Prostate gland (tissue), 2 donors: ENCODE results near the gene GDI1. TPM values are rescaled to one million over a fixed set of nuclear protein-coding genes. Genes with fewer than 3 reads are reported as not detected.
A peak's percentile ranks its signal among the peaks of the same experiment; 100 is the strongest.

Experiments
- DNase-seq: peaks from one replicate; pipeline ENCODE4 v3.0.0-alpha.2; 2019; ENCODE audit warnings: low spot score
- H3K27ac ChIP-seq, 2 donors: fragments of 200-600 bp; sonication (generic); 2 replicates each; pipeline ENCODE4 v1.5.1; 2017 to 2019
- H3K27me3 ChIP-seq: fragments of 200-600 bp; sonication (generic); replicated peaks from 2 replicates; pipeline ENCODE4 v1.5.1; 2019; ENCODE audit not compliant: insufficient read depth
- H3K36me3 ChIP-seq, 2 donors: fragments of 200-600 bp; sonication (generic); 1 replicate in 1 of 2; 2 replicates in 1 of 2; pipeline versions ENCODE4 v1.5.1 to v1.8.1; 2017 to 2019
- H3K4me1 ChIP-seq: fragments of 200-600 bp; sonication (generic); replicated peaks from 2 replicates; pipeline ENCODE4 v1.5.1; 2019
- H3K4me3 ChIP-seq, 2 donors: fragments of 200-600 bp; sonication (generic); 2 replicates each; pipeline ENCODE4 v1.5.1; 2017 to 2019
- H3K9me3 ChIP-seq: fragments of 200-600 bp; sonication (generic); 2 replicates; pipeline ENCODE4 v1.5.1; 2017
- POLR2A ChIP-seq: fragments of 450-650 bp; IDR thresholded peaks from one replicate; pipeline ENCODE4 v1.6.1; 2016; ENCODE audit warnings: antibody characterized with exemption, mild to moderate bottlenecking
- POLR2AphosphoS5 ChIP-seq: sonication (generic); formaldehyde crosslinking; IDR thresholded peaks from one replicate; pipeline ENCODE4 v1.6.1; 2017; ENCODE audit warnings: antibody characterized with exemption
- WGBS: methylation state at CpG from one replicate; pipeline ENCODE4 v1.1.5; 2018; 5-methylcytosine and 5-hydroxymethylcytosine counted together
- intact Hi-C: fragments of 100-400 bp; cut with DNase I; formaldehyde crosslinking; loops from one replicate; pipeline ENCODE4 v1.14.2; 2022
- total RNA-seq, 2 donors: library from RNA; depleted of rRNA; stranded (reverse); fragments of >200 nt; gene quantifications; one replicate each; pipeline ENCODE4 v1.1.0, GENCODE V29; 2016
- TF ChIP-seq, protein P1 (sequence below), 4 experiments: fragments of 200-600 bp in 2 of 4; fragments of 450-650 bp in 2 of 4; sonication (generic) in 2 of 4; IDR thresholded peaks; 1 replicate in 3 of 4; 2 replicates in 1 of 4; pipeline ENCODE4 v1.5.1; 2016 to 2019; ENCODE audit warnings: antibody characterized with exemption in 4 of 4, mild to moderate bottlenecking in 2 of 4, moderate library complexity in 2 of 4

Gene GDI1
- total RNA-seq, 2 donors from 2014 or later: 52.9 to 148 TPM

DNA sequence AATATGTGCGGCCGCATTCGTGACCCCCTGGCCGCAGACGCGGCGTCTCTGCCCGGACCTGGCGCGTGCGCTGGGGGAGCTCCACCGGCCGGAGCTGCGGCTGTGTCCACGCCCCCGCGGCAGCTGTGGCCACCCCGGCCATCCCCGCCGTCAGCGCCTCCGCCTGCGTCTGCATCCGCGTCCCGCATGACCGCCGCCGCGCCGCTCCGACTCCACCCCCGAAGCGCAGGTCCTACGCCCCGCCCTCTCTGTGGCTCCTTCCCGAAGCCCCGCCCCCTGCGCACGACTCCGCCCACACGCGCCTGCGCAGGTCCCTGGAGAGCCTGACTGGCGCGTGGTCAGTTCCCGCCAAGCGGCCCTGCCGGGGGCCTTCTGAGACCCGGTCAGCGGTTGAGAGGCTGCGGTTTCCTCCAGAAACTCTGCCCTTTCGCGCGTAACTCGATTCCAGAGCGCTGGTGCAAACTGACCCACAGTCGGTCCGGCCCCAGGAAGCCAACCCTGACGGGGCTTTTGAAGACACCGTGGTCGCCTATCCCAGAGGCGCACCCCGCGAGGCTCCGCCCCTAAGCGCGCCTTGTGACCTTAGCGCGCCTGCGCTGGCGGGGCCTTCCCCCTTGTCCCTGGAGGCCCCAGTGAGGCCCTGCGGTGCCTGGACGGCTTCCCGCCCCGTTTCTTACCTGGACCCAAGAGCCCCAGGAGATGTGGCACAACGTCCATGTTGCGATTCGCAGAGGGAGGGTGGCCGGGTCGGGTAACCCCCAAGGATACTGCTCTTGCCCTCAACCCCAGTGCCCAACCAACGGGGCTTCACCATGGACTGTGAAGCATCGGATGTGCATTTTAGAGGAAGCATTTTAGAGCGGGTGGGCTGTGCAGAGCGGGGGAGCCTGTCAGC, 42.0 kb downstream of the GDI1 start, which contains the start of gene LAGE3:
Gene LAGE3 (minus strand): TSS at position 554 of the 895 bp plus-strand sequence. CDS start 366 bp downstream, at position 188.
- intact Hi-C loops: no loop called here
- Histone ChIP-seq H3K4me3 (peak within 1 kb of the TSS; percentile 41 to 43), H3K36me3 (no peaks in the 10 kb centered on the region), H3K27me3 (no peaks in the 10 kb centered on the region), H3K4me1 (no peaks in the 10 kb centered on the region), H3K9me3 (no peaks in the 10 kb centered on the region), H3K27ac (peak within 1 kb of the TSS; percentile 72 to 73)
- DNase-seq: peak; percentile 87
- TF ChIP-seq POLR2A (peak; percentile 82), POLR2AphosphoS5 (peak; percentile 81)
- TF ChIP-seq, protein P1, sequence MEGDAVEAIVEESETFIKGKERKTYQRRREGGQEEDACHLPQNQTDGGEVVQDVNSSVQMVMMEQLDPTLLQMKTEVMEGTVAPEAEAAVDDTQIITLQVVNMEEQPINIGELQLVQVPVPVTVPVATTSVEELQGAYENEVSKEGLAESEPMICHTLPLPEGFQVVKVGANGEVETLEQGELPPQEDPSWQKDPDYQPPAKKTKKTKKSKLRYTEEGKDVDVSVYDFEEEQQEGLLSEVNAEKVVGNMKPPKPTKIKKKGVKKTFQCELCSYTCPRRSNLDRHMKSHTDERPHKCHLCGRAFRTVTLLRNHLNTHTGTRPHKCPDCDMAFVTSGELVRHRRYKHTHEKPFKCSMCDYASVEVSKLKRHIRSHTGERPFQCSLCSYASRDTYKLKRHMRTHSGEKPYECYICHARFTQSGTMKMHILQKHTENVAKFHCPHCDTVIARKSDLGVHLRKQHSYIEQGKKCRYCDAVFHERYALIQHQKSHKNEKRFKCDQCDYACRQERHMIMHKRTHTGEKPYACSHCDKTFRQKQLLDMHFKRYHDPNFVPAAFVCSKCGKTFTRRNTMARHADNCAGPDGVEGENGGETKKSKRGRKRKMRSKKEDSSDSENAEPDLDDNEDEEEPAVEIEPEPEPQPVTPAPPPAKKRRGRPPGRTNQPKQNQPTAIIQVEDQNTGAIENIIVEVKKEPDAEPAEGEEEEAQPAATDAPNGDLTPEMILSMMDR (IDR thresholded peaks at IDR 0.05): no peak
- WGBS: 25% methylated on average over 12 of the region's 85 CpGs

DNA sequence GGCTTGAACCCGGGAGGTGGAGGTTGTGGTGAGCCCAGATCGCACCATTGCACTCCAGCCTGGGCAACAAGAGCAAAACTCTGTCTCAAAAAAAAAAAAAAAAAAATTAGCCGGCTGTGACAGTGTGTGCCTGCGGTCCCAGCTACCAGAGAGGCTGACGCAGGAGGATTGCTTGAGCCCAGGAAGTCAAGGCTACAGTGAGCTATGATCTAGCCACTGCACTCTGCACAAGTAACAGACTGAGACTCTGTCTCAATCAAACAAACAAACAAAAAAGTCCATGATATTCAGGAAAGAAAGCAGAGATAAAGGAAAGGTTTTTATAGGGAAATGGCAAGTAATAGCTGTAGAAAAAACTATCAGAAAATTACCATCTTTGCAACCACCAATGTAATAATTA, 44.2 kb downstream of the GDI1 start:
- no peak overlapping the region for H3K4me3 ChIP-seq
- intact Hi-C loops: no loop called here
- TF ChIP-seq POLR2AphosphoS5: no peak
- TF ChIP-seq POLR2A: no peak
- TF ChIP-seq, protein P1 (IDR thresholded peaks at IDR 0.05): no peak
- H3K9me3 ChIP-seq: no peaks in the 10 kb centered on the region
- H3K27ac ChIP-seq: no peak overlapping the region
- no peak for DNase-seq
- no peaks in the 10 kb centered on the region for H3K27me3 ChIP-seq
- WGBS: 85% methylated on average over 5 of the region's 5 CpGs
- H3K4me1 ChIP-seq: no peaks in the 10 kb centered on the region
- H3K36me3 ChIP-seq: no peaks in the 10 kb centered on the region

DNA sequence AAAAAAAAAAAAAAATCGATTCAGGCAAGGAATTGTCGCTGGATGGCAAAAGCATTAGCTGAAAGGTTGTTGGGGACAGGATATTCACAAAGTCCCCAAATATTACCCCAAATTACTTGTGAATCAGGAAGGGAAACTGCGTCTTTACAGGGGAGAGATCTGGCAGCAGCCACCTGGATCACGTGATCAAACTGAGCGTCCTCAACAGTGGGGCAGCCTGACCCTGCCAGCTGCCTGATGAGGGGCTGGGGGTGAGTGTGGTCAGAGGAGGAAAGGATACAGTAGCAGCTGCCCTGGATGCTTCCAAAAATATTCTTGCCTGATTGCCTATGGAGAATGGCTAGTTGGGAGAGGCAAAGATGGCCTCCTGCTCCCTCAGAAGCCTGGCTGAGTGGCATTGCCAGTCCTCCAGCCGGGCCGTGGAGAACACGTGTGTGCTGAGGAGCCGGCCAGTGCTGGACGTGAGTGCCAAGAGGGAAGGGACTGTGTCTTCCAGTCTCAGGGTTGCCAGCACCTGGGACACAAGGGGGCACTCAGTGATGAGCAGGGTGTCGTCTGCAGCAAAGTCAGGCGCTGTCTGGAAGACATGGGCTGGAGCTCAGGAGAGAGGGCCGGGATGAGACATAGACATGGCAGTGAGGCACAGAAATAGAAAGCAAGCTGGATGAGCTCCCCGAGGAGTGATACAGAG, 45.1 kb downstream of the GDI1 start:
- no peaks in the 10 kb centered on the region for H3K4me1 ChIP-seq
- no peaks in the 10 kb centered on the region for H3K36me3 ChIP-seq
- no peak overlapping the region for H3K27ac ChIP-seq
- WGBS: 44% methylated on average over 14 of the region's 14 CpGs
- no peak for DNase-seq
- no peaks in the 10 kb centered on the region for H3K27me3 ChIP-seq
- intact Hi-C loops: no loop called here
- H3K9me3 ChIP-seq: no peaks in the 10 kb centered on the region
- no peak for TF ChIP-seq POLR2AphosphoS5
- TF ChIP-seq POLR2A: no peak
- TF ChIP-seq, protein P1 (IDR thresholded peaks at IDR 0.05): no peak
- H3K4me3 ChIP-seq: no peak overlapping the region

DNA sequence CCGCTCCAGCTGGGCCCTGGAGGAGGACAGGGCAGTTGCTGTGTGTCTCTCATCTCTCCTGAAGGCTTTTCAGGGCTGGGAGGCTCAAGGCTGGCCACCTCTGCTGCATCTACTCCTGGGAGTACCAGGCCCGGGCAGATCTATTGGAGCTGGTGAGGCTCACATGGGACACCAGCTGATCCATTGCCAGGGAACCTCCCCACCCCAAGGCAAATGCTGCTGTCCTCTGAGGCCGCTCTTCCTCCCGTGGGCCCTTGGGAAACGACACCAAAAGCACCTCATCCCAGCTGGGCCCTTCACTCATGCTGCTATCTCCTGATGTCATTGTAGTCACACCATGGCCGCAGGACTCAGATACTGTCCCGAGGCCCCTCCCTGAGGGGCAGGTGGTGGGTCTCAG, 45.8 kb downstream of the GDI1 start:
- DNase-seq: no peak
- intact Hi-C loops: no loop called here
- 77% methylated on average over 5 of the region's 7 CpGs for WGBS
- no peak overlapping the region for H3K27ac ChIP-seq
- H3K4me1 ChIP-seq: no peaks in the 10 kb centered on the region
- no peaks in the 10 kb centered on the region for H3K36me3 ChIP-seq
- TF ChIP-seq, protein P1 (IDR thresholded peaks at IDR 0.05): no peak
- no peak for TF ChIP-seq POLR2AphosphoS5
- no peak for TF ChIP-seq POLR2A
- H3K4me3 ChIP-seq: no peak overlapping the region
- H3K27me3 ChIP-seq: no peaks in the 10 kb centered on the region
- H3K9me3 ChIP-seq: no peaks in the 10 kb centered on the region
